Endothelial cell of umbilical vein (primary cell): ENCODE data around the gene ARSB. TPM values are rescaled to one million over a fixed set of nuclear protein-coding genes. Genes with fewer than 3 reads are reported as not detected.

Experiments used
- BruUV-seq: library from RNA; stranded (reverse); fragments of 400-500 nt; replicated peaks from 2 replicates; lab custom pipeline; 2021; lab: Mats Ljungman, UMichigan
- CTCF ChIA-PET: fragments of 300-600, 350-600 bp; sonication (Branson Sonifier 250); formaldehyde crosslinking; loops from one replicate; lab custom pipeline; 2021; ENCODE audit warnings: antibody characterized with exemption, inconsistent platforms; lab: Charles Lee
- POLR2A ChIA-PET: fragments of 300-600, 350-600 bp; sonication (Branson Sonifier 250); formaldehyde crosslinking; loops from one replicate; lab custom pipeline; 2021; ENCODE audit warnings: antibody characterized with exemption, inconsistent platforms; lab: Charles Lee
- DNase-seq: peaks from one replicate; pipeline ENCODE4 v3.0.0-alpha.2; 2011; ENCODE audit warnings: low read depth, low spot score
- FAIRE-seq: peaks from 2 replicates; lab custom pipeline; 2011; peaks lifted over from hg19 to GRCh38; lab: Jason Lieb, UNC
- H2AFZ ChIP-seq: 2 replicates; pipeline ENCODE4 v1.6.0; 2012; ENCODE audit warnings: low read depth, low read length, control low read depth, inconsistent platforms
- H3K27ac ChIP-seq: 2 replicates; pipeline ENCODE4 v1.5.1; 2011; ENCODE audit warnings: low read depth, mild to moderate bottlenecking, control low read depth, low read length, moderate library complexity; ENCODE audit not compliant: insufficient read depth
- H3K27me3 ChIP-seq, 2 experiments: 2 replicates each; pipeline versions ENCODE4 v1.6.0 to v1.6.1; 2011; ENCODE audit warnings: low read length in 2 of 2, mixed read lengths in 1 of 2; ENCODE audit not compliant: control insufficient read depth in 2 of 2, insufficient read depth in 2 of 2
- H3K36me3 ChIP-seq, 2 experiments: 2 replicates in 1 of 2; 3 replicates in 1 of 2; pipeline ENCODE4 v1.5.1; 2011; ENCODE audit warnings: low read length in 2 of 2, mild to moderate bottlenecking in 1 of 2, moderate library complexity in 1 of 2; ENCODE audit not compliant: control insufficient read depth in 2 of 2, insufficient read depth in 2 of 2; ENCODE audit errors: extremely low read depth in 1 of 2
- H3K4me1 ChIP-seq: 3 replicates; pipeline ENCODE4 v1.5.1; 2011; ENCODE audit warnings: mild to moderate bottlenecking, low read length; ENCODE audit not compliant: control insufficient read depth, insufficient read depth; ENCODE audit errors: extremely low read depth
- H3K4me2 ChIP-seq: 2 replicates; pipeline ENCODE4 v1.6.1; 2011; ENCODE audit warnings: low read length, control low read depth, mixed read lengths; ENCODE audit not compliant: insufficient read depth
- H3K4me3 ChIP-seq, 3 experiments: fragments of 200-600 bp in 1 of 3; sonication (generic), shearing (Covaris generic) in 1 of 3; replicated peaks in 1 of 3; 2 replicates each; pipeline ENCODE4 v1.5.1; 2011 to 2016; ENCODE audit warnings: control low read depth in 3 of 3, low read length in 3 of 3, mild to moderate bottlenecking in 2 of 3, inconsistent platforms in 1 of 3, low read depth in 1 of 3, moderate library complexity in 1 of 3; ENCODE audit not compliant: insufficient read depth in 1 of 3
- H3K79me2 ChIP-seq: 2 replicates; pipeline ENCODE4 v1.6.0; 2012; ENCODE audit warnings: low read length, inconsistent platforms; ENCODE audit not compliant: control insufficient read depth, insufficient read depth
- H3K9ac ChIP-seq: replicated peaks from 2 replicates; pipeline ENCODE3; 2011; ENCODE audit warnings: low read length, control low read depth; ENCODE audit not compliant: insufficient read depth; ENCODE audit errors: extremely low read depth
- H3K9me1 ChIP-seq: replicated peaks from 3 replicates; pipeline ENCODE4 v1.6.0; 2011; ENCODE audit warnings: mild to moderate bottlenecking, low read length; ENCODE audit not compliant: control insufficient read depth, insufficient read depth; ENCODE audit errors: extremely low read depth
- H3K9me3 ChIP-seq: replicated peaks from 2 replicates; pipeline ENCODE4 v1.5.1; 2012; ENCODE audit warnings: low read length, inconsistent platforms; ENCODE audit not compliant: control insufficient read depth, insufficient read depth
- H4K20me1 ChIP-seq: replicated peaks from 2 replicates; pipeline ENCODE3; 2011; ENCODE audit warnings: mild to moderate bottlenecking, low read length; ENCODE audit not compliant: control insufficient read depth, insufficient read depth; ENCODE audit errors: extremely low read depth
- CTCF ChIP-seq, 2 donors: IDR thresholded peaks; 1 replicate in 1 of 2; 2 replicates in 1 of 2; pipeline ENCODE4 v1.5.1; 2011; ENCODE audit warnings: low read length in 2 of 2, mild to moderate bottlenecking in 2 of 2, moderate library complexity in 2 of 2, control low read depth in 1 of 2, inconsistent platforms in 1 of 2, low read depth in 1 of 2; ENCODE audit not compliant: insufficient read depth in 1 of 2; ENCODE audit errors: extremely low read depth in 1 of 2
- EZH2 ChIP-seq: IDR thresholded peaks from 2 replicates; pipeline ENCODE4 v1.6.1; 2012; ENCODE audit warnings: borderline replicate concordance, low read depth, mild to moderate bottlenecking, moderate library complexity, low read length, inconsistent platforms; ENCODE audit not compliant: severe bottlenecking
- FOS ChIP-seq: IDR thresholded peaks from 2 replicates; pipeline ENCODE4 v1.6.1; 2011; ENCODE audit warnings: mild to moderate bottlenecking, low read length, moderate library complexity, borderline replicate concordance; ENCODE audit not compliant: insufficient read depth
- GATA2 ChIP-seq: IDR thresholded peaks from 2 replicates; pipeline ENCODE4 v1.7.0; 2011; ENCODE audit warnings: low read depth, mild to moderate bottlenecking, moderate library complexity, mixed read lengths, low read length; ENCODE audit not compliant: insufficient read length, insufficient read depth
- MAX ChIP-seq: IDR thresholded peaks from 2 replicates; pipeline ENCODE4 v1.6.1; 2011; ENCODE audit not compliant: insufficient read depth, insufficient read length
- MYC ChIP-seq: IDR thresholded peaks from one replicate; pipeline ENCODE4 v1.6.1; 2011; ENCODE audit warnings: mild to moderate bottlenecking, low read depth, low read length
- dilution Hi-C: fragments of 300-500 bp; cut with MboI; formaldehyde crosslinking; loops from one replicate; pipeline ENCODE4 v1.15.0; 2019; ENCODE audit warnings: low sequenced_read_pairs; ENCODE audit not compliant: extremely low pct_ligation_motif_present
- intact Hi-C: fragments of 100-400 bp; cut with micrococcal nuclease; formaldehyde crosslinking; loops from one replicate; pipeline ENCODE4 v1.10.0; 2022
- polyA plus RNA-seq, 4 experiments: library from polyadenylated mRNA; depleted of rRNA in 3 of 4; stranded (reverse) in 3 of 4; unstranded in 1 of 4; fragments of >200 nt; gene quantifications; 2 replicates each; pipeline versions ENCODE4 v1.2.1 to v1.2.3, GENCODE V29; 2011 to 2012; ENCODE audit warnings: missing spikeins in 1 of 4
- total RNA-seq: library from RNA; stranded (reverse); gene quantifications from 2 replicates; pipeline ENCODE4 v1.2.3, GENCODE V29; 2021

ARSB gene
- total and polyA plus RNA-seq, 2 donors (not counting 3 experiments of a cell fraction or from before 2014, with no cell fraction given): 17.2 to 25.8 TPM

- Histone ChIP-seq H3K36me3 (no peaks in the 10 kb centered on the region), H3K9ac (no peak overlapping the region), H2AFZ (no peak overlapping the region), H3K27me3 (peaks cover 14 to 21% of the 10 kb centered on the region in 2 experiments), H4K20me1 (no peaks in the 10 kb centered on the region), H3K9me3 (no peaks in the 10 kb centered on the region), H3K4me1 (no peaks in the 10 kb centered on the region), H3K9me1 (no peaks in the 10 kb centered on the region), H3K4me2 (no peak overlapping the region), H3K4me3 (no peak overlapping the region), H3K27ac (no peak overlapping the region), H3K79me2 (no peaks in the 10 kb centered on the region)
- BruUV-seq: no TSS peak
- ChIA-PET CTCF (no interaction called here), POLR2A (no interaction called here)
- TF ChIP-seq MYC (no peak), EZH2 (no peak), MAX (no peak), FOS (no peak), GATA2 (no peak), CTCF (IDR thresholded peaks at IDR 0.05; ENCODE audit: extremely low read depth in 1 of 2, insufficient read depth in 1 of 2, low read depth in 1 of 2, low read length in 2 of 2) (no peak)
- dilution Hi-C loops (no loop called here), intact Hi-C loops (no loop called here)
- DNase-seq (no peak), FAIRE-seq (no peak)
Observed at GRCh38 chr5:78741019-78741418, 244.1 kb downstream of the ARSB start.
